Measurements from ENCODE around the gene CMKLR1. TPM values are rescaled to one million over a fixed set of nuclear protein-coding genes. Genes with fewer than 3 reads are reported as not detected.

Gene CMKLR1
- polyA plus RNA-seq, 1 donor, result 4.5 TPM

DNA sequence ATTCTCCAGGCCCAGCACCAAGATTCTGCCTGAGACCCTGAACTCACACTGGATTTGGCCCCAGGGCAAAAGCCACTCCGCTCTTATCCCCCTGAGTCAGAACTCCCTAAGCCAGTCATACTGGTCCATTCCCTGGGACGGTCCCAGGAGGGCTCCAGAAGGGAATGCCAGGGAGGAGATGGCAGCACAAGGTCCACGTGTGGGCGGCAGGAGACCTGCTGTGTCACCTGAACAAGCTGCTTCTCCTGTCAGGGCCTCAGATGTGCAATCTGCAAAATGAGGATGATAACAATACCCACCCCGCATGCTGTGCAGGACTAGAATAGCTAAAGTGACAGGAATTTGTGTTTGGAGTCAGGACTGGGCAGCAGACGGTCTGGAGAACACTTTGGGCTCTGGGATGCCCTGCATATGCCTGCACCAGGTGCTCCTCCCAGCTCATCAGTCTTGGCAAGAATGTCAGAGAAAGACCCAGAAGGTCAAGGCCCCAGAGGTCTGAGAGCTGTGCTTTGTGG is 40.3 kb downstream of the CMKLR1 start:
- DNase-seq, result no peak

DNA sequence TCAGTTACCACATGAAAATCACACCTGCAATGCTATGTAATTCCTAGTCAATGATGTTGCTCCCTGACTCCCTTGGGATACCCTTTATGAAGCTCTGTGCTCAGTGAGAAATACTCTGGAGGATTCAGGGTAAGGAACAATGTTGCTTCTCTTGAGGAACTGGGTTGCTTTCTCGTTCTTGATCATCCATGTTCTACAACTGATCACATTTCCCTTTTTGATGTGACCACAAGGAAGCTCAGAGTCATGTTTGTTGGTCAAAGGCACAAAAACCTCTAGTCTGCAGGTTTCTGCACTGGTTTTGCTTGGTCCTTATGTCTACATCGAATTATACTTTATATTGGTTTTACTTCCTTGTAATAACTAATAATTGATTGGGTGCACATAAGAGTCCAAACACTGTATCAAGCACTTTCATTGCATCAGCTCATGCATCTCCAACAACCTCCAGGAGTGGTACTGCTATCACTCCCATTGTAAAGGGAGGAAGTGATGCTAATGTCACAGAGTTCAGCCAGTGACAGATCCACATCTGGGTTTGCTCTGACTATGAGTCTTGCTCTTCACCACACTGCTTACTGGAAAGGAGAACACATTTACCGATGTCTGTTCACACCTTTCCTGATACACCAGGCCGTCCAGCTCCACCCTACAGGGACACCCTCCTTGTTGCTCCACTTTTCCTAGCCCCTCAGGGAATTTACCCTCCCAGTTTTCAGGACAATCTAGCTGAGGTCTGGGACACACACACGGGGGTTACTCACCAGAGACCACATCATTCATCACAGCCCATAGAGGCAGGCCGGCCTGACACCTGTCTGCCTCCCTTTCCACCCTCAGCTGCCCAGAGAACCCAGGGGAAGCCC is 41.0 kb downstream of the CMKLR1 start:
- no peak for DNase-seq

DNA sequence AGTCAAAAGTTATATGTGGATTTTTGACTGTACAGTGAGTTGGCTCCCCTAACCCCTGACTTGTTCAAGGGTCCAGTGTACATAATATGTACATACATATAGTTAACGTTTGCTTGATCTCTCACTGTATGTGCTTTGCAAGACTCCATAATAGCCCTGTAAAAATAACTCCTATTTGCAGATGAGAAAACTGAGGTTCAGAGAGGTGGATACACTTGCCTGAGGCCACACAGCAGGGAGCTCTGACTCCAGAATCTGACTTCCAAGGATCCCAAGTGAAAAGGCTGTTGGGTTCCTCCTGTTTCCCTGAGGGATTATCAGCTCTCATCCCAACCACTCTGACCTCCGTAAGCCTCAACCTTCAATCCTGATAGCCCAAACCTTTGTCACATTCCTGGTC is 41.7 kb downstream of the CMKLR1 start:
- no peak for DNase-seq

DNA sequence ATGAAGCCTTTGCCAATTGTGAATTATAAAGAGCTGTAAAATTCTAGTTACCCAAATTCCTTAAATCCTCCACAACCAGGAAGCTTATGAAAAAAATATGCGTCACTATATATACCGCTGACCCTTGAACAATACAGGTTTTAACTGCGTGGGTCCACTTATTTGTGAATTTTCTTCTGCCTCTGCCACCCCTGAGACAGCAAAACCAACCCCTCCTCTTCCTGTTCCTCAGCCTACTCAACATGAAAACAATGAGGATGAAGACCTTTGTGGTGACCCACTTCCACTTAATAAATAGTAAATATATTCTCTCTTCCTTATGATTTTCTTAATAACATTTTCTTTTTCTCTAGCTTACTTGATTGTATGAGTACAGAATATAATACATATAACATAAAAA is 42.2 kb downstream of the CMKLR1 start:
- no peak for DNase-seq

DNA sequence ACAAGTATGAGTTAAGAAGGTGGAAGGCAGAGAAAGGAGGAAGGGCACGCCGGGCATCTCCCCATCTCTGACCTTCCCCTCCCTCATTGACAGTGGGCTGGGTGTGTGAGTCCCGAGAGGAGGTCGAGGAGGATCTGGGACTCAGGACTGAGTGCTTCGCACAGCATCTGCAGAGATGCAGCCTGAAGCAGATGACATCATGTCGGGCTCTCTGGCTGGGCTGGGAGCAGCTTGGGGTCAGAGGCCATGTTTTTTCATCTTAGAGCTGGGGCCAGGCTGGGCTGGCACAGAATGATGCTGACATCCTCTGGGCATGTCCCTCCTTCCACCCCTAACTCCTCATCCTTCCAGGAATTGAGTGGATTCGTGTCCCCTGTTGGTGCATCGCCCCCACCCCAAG is 43.5 kb downstream of the CMKLR1 start:
- DNase-seq, result no peak

DNA sequence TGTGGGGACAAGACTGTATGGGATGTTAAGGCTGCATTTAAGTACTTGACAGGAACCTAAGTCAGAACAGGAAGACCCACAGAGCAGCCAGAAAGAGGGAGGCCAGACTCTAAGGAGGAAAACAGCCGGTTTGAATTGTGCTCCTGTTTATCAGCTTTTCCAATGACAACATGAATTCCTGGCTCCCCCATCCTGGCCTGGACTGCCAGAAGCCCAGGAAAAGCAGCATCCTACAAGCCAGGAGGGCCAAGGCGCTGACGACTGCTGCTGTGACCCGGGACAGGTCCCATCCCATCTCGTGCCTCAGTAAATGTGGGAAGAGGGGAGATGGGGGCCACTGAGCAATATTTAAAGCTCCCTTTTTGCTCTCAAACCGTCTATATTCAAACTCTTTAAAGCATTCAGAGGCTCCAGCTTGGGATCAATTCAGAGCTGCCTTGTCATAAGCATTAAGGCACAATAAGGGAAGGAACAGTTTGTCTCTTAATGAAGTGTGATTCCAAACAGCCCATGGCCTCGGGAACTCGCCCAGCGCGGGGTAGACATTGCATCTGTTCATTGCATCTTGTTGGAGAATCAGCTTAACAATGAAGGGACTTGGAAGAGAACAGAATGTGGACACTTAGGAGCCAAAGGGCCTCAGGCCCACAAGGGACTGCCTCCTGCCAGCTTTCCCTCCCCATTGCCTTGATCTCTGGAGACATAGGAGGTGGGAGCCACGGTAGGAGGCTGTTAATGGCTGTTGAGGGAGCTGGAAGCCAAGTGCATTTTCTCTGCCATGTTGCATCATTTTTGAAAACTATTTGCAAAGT is 49.6 kb downstream of the CMKLR1 start:
- DNase-seq, result peak; percentile 78

DNA sequence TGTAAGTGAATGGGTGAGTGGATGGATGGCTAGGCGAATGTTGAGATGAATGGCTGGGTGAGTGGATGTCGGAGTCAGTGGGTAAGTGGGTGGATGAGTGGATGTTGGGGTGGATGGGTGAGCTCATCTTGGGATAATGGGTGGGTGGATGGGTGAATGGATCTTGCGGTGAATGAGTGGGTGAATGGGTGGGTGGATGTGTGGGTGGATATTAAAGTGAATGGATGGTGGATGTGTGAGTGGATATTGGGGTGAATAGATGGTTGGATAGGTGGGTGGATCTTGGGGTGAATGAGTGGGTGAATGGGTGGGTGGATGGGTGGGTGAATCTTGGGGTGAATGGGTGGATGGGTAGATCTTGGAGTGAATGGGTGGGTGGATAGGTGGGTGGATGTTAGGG is 51.9 kb downstream of the CMKLR1 start:
- no peak for DNase-seq

DNA sequence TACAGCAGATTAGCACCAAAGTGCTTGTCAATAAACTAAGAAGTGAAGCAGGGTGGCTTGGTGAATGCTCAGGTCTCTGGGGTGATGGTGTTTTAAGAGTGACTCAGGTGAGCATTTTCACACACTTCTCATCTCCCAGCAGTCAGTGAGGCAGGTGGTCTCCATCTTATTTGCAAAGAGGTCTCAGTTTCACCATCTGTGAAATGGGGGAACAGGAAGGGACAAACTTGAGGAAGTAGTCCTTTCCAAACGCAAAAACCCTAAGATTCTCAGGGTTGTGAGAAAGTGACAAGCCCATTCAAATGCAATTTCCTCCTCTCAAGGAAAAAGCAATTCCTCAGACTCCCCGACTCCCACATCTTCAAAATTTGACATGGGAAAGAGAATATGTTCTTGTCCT is 54.1 kb downstream of the CMKLR1 start:
- no peak for DNase-seq

DNA sequence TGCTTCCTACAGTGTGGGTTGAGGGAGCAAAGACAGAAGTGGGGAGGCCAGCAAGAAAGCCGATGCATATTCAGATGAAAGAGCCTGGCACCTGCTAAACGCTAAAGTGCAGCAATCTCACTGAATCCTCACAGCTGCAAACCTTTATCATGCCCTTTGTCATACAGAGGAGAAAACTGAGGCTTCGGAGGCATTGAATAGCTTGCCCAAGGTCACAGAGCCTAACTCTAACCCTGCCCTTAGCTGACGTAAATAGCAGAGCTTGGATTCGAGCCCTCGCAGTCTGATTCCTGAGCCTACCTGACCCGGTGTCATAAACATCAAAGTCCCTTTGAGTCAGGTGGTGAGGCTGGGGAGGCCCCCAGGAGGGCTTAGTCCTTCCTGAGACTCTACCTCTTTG is 54.9 kb downstream of the CMKLR1 start:
- DNase-seq, result no peak

DNA sequence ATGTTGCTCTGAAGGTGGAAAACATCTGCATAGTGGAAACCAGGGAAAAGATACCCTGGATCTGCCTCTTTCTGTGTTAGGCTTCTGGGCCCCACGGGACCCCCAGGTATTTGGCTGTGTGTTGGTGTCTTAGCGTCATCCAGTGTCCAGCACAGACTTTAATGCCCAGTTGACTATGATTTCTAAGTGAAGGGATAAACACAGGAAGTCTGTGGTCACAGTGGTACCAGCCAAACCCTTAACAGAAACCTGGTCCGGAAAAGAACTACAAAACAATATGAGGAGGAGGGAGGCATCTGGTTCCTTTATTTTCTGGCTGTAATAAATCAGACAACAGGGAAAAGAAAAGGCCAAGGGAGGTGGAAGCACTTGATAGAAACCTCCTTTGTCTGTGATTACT is 56.4 kb downstream of the CMKLR1 start:
- DNase-seq, result no peak

DNA sequence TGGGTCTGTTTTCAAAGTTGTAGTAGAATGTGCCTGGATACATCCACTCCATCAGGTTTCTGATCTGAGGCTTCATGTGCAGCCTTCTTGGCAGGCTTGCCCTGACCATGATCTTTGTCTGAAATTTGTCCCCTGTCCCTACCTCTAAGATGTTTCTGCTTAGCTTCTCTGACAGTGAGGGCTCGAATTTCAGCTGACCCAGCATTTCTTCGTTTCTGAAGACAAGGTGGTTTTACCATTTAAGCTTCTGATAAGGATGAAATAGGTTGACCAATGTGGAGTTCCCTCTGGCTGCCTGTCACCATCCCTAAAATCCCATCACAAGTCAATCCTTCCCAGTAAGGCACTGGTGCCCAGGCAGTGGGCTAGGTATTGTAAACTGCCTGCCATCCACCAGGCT is 57.0 kb downstream of the CMKLR1 start:
- DNase-seq, result no peak

DNA sequence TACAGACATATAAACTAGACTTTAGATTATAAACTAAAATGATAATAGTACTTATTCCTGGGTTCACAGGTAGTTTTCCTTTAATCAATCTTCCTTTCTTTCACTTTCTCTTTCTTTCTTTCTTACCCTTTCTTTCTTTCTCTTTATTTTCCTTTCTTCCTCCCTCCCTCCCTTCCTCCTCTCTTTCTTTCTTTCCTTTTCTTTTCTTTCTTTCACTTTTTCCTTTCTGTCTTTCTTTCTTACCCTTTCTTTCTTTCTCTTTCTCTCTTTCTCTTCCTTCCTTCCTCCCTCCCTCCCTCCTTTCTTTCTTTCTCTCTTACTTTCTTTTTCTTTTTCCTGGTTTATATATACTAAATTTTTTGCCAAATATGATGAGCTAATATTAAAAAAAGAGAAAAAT is 61.5 kb downstream of the CMKLR1 start:
- no peak for DNase-seq

DNA sequence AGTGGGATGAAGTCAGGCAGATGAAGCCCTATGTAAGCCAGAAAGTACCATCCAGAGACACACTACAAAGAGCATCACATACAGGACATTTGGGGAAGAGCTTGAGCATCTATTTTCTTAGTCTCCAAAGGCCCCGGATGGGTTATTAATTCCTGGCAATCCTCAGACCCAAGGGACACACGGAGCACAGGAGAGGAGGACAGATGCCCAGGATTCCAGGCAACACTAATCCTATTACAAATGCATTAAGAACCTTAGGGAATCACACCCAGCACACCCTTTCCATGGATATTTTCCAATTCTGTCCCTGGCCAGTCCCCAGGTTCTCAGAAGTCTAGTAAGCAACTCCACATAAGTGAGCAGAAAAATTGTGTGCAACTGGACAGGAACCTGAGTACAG is 65.9 kb downstream of the CMKLR1 start:
- DNase-seq, result no peak

DNA sequence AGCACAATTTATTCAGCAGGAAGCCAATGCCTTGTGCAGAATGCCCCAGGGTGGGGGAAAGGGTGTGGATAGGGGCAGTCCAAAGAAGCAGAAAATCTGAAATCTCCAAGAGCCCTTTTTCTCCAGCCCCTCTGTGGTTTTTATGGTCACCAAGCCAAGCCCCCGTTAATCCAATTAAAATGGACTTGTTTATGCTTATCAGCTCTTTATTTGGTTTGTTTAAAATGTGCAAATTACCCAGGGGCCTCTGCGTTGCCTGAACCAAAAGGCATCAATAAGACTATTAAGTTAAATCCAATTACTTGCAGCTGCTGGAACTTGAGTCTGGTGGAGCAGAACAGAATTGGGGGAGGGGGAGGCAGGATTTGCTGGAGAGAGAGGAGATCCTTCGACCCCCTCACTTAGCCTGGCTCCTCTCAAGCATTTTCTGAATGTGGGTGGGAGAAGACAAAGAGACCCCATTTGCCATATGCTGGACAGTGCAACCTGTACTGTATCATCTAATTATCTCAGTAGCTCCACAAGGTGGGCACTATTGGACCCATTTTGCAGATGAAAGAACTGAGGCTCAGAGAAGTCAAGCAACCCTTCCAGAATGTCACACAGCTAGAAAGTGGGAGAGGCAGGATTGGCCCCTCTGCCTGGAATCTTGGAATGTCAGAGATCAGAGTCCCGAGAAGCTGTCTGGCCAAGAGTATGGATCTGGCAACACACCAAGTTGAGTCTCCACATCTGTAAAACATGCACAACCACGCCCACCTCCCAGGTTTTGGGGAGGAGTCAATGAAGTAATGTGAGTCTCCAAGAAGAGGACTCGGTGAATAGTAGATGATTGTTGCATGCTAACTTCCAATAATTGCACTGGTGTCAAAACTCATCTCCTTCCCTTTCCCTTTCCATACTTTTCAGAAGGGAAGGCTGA is 66.9 kb downstream of the CMKLR1 start:
- DNase-seq, result no peak

DNA sequence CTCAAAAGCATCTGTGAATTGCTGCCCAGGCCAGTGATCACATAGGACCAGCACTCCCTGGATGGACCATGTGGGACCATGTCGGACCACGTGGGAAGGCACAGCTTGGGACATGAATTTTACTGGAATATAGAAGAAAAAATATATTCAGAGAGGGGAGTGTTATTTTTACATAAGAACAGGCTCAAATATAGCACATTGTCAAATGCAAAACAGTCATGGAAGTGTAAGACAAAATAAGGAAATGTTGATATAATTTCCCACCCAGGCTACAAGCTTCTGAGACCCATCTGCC is 68.3 kb downstream of the CMKLR1 start:
- no peak for DNase-seq

DNA sequence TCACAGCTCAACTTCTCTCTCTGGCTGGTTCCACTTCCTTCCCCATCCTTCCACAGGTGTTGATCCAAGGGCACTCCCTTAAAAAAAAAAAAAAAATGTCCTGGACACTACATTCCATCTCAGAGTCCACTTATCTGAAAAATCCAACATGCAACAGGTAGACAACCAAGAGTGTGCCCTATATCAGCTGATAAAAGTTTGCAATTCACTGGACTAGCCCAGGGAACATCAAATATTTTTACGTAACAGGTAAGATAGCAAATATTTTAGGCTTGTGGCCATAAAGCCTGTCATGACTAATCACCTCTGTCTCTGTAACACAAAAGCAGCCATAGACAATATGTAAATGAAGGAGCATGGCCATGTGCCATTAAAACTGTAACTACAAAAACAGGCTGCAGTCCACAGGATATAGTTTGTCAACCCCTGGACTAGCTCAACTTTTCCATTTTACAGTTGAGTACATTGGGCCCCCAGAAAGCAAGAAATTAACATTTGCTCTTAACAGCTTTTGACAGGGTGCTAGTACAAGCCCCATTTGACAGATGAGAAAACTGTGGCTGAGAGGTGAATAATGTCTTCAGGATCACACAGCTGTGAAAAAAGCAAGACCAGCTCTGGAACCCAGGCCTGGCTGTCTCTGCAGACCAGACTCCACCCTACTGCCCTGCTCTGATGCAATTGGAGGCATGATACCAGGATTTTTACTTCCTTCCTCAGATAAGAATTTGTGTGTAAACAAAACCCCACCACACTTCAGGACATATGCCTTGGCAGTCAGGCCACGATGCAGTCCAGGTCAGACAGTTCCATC is 68.9 kb downstream of the CMKLR1 start:
- DNase-seq, result no peak

DNA sequence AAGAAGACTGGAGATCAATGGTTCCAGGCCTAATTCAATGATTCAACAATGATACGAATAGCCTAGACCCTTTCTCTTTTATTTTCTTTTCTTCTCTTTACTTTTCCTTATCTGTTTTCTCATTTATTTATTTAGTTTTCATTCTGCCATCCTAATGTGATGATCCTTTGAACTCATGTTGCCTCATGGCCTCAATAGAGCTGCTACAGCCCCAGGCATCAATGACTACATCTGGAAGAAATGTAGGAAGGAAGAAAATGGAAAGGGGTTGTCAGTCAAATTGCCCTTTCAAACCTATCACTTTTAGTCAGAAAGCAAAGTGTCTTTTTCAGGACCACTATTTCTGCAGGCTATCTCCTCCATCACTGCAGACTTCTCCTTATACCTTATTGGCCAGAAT is 69.9 kb downstream of the CMKLR1 start:
- DNase-seq, result no peak

DNA sequence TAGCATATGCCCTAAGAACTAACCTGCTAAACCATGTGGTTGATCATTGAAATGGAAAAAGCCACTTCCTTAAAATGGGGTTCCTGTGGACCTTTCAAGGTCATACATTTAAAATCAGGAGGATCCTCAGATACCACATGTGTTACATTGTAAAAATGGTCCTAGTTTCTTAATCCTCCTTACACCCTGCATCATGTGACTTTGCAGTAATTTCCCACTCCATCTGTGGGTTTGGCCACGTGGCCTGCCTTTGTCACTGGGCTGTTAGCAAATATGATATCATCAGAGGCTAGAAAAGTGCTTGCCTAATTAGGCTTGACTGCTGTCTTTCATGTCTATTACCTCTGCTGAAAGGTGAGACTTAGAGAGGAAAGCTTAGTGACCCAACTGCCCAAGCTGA is 70.7 kb downstream of the CMKLR1 start:
- DNase-seq, result no peak

DNA sequence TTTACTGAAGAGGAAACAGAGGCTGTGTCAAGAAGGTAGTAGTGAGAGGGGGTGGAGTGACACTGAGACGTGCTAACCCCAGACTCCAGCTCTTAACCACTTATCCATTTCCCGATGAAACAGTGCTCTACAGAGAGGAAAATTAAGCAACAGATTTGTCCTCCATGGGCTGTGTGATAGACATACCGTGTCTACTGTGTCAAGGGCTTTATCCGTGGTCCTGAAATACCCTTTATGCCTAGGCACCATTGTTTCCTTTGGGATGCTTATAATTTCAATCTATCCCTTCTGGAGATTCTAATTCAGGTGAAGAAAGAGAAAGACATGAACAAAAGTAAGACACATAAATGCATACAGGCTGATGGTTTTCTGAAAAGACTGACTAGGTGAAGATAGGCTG is 71.7 kb downstream of the CMKLR1 start:
- DNase-seq, result no peak

DNA sequence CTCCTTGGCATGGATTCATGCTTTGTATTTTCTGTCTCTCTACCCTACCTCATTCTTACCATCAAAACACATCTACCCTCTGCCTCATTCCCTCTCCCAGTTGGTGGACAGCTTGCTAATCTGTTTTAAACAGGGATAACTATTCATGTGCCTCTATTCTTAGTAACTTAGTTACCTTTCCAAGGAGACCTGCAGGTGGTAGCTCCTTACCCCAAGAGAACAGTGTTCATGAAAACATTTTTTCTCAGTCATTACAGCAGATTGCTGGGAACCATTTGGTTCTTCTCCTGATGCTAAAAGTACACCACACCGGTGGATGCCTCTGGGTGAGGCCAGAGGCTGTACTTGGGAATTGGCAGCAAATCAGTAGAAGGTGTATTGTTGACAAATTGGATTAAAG is 73.0 kb downstream of the CMKLR1 start:
- DNase-seq, result no peak

DNA sequence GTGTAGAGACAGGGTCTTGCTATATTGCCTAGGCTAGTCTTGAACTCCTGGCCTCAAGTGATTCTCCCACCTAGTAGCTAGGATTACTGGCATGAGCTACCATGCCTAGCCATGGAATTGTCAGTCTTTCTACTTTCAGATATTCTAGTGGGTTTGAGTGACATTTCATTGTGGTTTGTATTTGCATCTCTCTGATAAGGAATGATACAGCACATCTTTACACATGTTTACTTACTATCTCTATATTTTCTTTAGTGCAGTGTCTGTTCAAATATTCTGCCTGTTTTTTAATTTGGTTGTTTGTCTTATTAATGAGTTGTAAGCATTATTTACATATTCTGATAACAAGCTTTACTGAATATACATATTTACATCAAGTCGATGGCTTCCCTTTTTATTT is 73.6 kb downstream of the CMKLR1 start:
- no peak for DNase-seq

DNA sequence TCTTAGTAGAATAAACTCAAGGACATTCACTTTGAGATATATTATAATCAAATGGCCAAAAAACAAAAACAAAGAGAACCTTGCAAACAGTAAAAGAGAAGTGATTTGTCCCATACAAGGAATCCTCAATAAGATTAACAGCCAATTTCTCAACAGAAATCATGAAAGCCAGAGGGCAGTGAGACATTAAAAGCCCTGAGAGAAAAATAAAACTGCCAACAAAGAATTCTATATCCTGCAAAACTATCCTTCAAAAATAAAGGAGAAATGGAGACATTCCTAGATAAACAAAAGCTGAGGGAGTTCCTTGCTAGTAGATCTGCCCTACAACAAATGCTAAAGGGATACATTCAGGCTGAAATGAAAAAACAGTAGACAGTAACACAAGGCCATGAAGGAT is 78.1 kb downstream of the CMKLR1 start:
- DNase-seq, result no peak

Measured in hindlimb muscle (tissue), 1 donor.